ENCODE measurements around the gene CERK.

- TF ChIP-seq, protein P1, sequence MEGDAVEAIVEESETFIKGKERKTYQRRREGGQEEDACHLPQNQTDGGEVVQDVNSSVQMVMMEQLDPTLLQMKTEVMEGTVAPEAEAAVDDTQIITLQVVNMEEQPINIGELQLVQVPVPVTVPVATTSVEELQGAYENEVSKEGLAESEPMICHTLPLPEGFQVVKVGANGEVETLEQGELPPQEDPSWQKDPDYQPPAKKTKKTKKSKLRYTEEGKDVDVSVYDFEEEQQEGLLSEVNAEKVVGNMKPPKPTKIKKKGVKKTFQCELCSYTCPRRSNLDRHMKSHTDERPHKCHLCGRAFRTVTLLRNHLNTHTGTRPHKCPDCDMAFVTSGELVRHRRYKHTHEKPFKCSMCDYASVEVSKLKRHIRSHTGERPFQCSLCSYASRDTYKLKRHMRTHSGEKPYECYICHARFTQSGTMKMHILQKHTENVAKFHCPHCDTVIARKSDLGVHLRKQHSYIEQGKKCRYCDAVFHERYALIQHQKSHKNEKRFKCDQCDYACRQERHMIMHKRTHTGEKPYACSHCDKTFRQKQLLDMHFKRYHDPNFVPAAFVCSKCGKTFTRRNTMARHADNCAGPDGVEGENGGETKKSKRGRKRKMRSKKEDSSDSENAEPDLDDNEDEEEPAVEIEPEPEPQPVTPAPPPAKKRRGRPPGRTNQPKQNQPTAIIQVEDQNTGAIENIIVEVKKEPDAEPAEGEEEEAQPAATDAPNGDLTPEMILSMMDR (IDR thresholded peaks at IDR 0.05; ENCODE audit: low read depth, low read length), result no peak
- TF ChIP-seq EZH2phosphoT487 (IDR thresholded peaks at IDR 0.05; ENCODE audit: low read depth), result no peak
Observed at GRCh38 chr22:46669201-46669600, 68.9 kb downstream of the CERK start.

Data from OCI-LY3 (cell line).